Gastrocnemius medialis (tissue), 4 donors: ENCODE measurements around the gene SYP. TPM values are rescaled to one million over a fixed set of nuclear protein-coding genes. Genes with fewer than 3 reads are reported as not detected.
A peak's percentile ranks its signal among the peaks of the same experiment; 100 is the strongest.

Source experiments
- ATAC-seq, 2 donors: fragments of 150-250 bp; one replicate each; pipeline ENCODE4 v1.9.1; 2016
- DNase-seq, 2 donors: peaks; one replicate each; pipeline ENCODE4 v3.0.0-alpha.2; 2019
- H3K27ac ChIP-seq, 4 donors: fragments of 200-600 bp; sonication (generic); 1 replicate in 1 of 4; 2 replicates in 3 of 4; pipeline ENCODE4 v1.5.1; 2016 to 2018; ENCODE audit warnings: mild to moderate bottlenecking in 2 of 4, moderate library complexity in 1 of 4
- H3K27me3 ChIP-seq, 3 donors: fragments of 200-600 bp; sonication (generic) in 2 of 3; 1 replicate in 1 of 3; 2 replicates in 2 of 3; pipeline versions ENCODE4 v1.5.1 to v1.6.0; 2016 to 2019; ENCODE audit warnings: mild to moderate bottlenecking in 1 of 3, moderate library complexity in 1 of 3
- H3K36me3 ChIP-seq, 2 donors: fragments of 200-600 bp; sonication (generic) in 1 of 2; one replicate each; pipeline ENCODE4 v1.5.1; 2017 to 2018
- H3K4me1 ChIP-seq, 2 donors: fragments of 200-600 bp; sonication (generic) in 1 of 2; one replicate each; pipeline ENCODE4 v1.5.1; 2016 to 2017; ENCODE audit warnings: mild to moderate bottlenecking in 2 of 2
- H3K4me3 ChIP-seq, 4 donors: fragments of 200-600 bp; sonication (generic) in 3 of 4; 1 replicate in 1 of 4; 2 replicates in 3 of 4; pipeline ENCODE4 v1.5.1; 2016 to 2019; ENCODE audit warnings: mild to moderate bottlenecking in 2 of 4
- H3K9me3 ChIP-seq, 3 donors: fragments of 200-600 bp; sonication (generic) in 2 of 3; 1 replicate in 1 of 3; 2 replicates in 2 of 3; pipeline ENCODE4 v1.5.1; 2016 to 2019
- CTCF ChIP-seq, 5 experiments: fragments of 450-650 bp in 3 of 5; fragments of 200-600 bp in 2 of 5; sonication (generic) in 2 of 5; IDR thresholded peaks in 4 of 5; conservative IDR thresholded peaks in 1 of 5; 1 replicate in 4 of 5; 2 replicates in 1 of 5; pipeline ENCODE4 v1.5.1; 2016 to 2019; ENCODE audit warnings: antibody characterized with exemption in 5 of 5, mild to moderate bottlenecking in 3 of 5, moderate library complexity in 3 of 5
- POLR2A ChIP-seq, 2 donors: fragments of 450-650 bp; IDR thresholded peaks; one replicate each; pipeline ENCODE4 v1.6.1; 2017; ENCODE audit warnings: antibody characterized with exemption in 2 of 2, mild to moderate bottlenecking in 2 of 2, moderate library complexity in 2 of 2
- in situ Hi-C, 4 donors: fragments of 200-750 bp; cut with MboI; loops; one replicate each; pipeline versions ENCODE4 v1.15.0 to v1.8.0; 2017; ENCODE audit warnings: low sequenced_read_pairs in 4 of 4
- intact Hi-C: fragments of 100-400 bp; cut with DNase I; formaldehyde crosslinking; loops from one replicate; pipeline ENCODE4 v1.15.1; 2023; ENCODE audit warnings: low total_unique reads
- total RNA-seq, 4 donors: library from RNA; depleted of rRNA; stranded (reverse); fragments of >200 nt; gene quantifications; one replicate each; pipeline versions ENCODE4 v1.1.0 to v1.2.3, GENCODE V29; 2016

SYP gene
- total RNA-seq, 4 donors from 2014 or later: 0.15 to 3.9 (median 0.40) TPM

- ATAC-seq: no peak
- intact Hi-C loops: loop anchor here (5.0 to 10.0 kb wide), 2 partner anchors 273 to 1950 kb away; partner anchors contain the start of genes CDK16, PQBP1 and TIMM17B
Observed at GRCh38 chrX:49167740-49168108, 32.3 kb downstream of the SYP start.

GRCh38 chrX:49166914-49167739 is 32.9 kb downstream of the SYP start:
- peak; percentile 56 to 83 for DNase-seq
- in situ Hi-C loops (no loop called here), intact Hi-C loops (loop anchor here (5.0 to 10.0 kb wide), 2 partner anchors 272 to 1950 kb away; partner anchors contain the start of genes CDK16, PQBP1 and TIMM17B)
- H3K9me3 ChIP-seq: no peaks in the 10 kb centered on the region
- peak overlapping the region; percentile 53 to 55 (median 54) for H3K4me3 ChIP-seq
- TF ChIP-seq CTCF (IDR thresholded peaks at IDR 0.05 in 4 of 5, conservative IDR thresholded peaks at IDR 0.05 in 1 of 5) (no peak), POLR2A (IDR thresholded peaks at IDR 0.05) (peak; percentile 49 to 69)
- no peaks in the 10 kb centered on the region for H3K36me3 ChIP-seq
- peak; percentile 48 to 56 for ATAC-seq
- peaks cover 8 to 10% of the 10 kb centered on the region in 2 donors for H3K4me1 ChIP-seq
- H3K27ac ChIP-seq: peak overlapping the region; percentile 93 to 98 (median 95)
- no peaks in the 10 kb centered on the region for H3K27me3 ChIP-seq

More at GRCh38 chrX:49167740-49168108, 32.3 kb downstream of the SYP start:
- Histone ChIP-seq H3K4me1 (peaks cover 8 to 10% of the 10 kb centered on the region in 2 donors), H3K9me3 (no peaks in the 10 kb centered on the region), H3K27ac (peak overlapping the region; percentile 93 to 98 (median 95)), H3K27me3 (no peaks in the 10 kb centered on the region), H3K4me3 (peak overlapping the region; percentile 53 to 55 (median 54)), H3K36me3 (no peaks in the 10 kb centered on the region)
- DNase-seq: no peak
- in situ Hi-C loops: no loop called here
- no peak for TF ChIP-seq CTCF (IDR thresholded peaks at IDR 0.05 in 4 of 5, conservative IDR thresholded peaks at IDR 0.05 in 1 of 5)
- no peak for TF ChIP-seq POLR2A (IDR thresholded peaks at IDR 0.05)

- H3K27me3 ChIP-seq: no peaks in the 10 kb centered on the region
- peak; percentile 42 to 56 for TF ChIP-seq POLR2A (IDR thresholded peaks at IDR 0.05)
- peak in 3 of 5 experiments; percentile 33 to 54 (median 40) for TF ChIP-seq CTCF (IDR thresholded peaks at IDR 0.05 in 4 of 5, conservative IDR thresholded peaks at IDR 0.05 in 1 of 5)
- H3K9me3 ChIP-seq: no peaks in the 10 kb centered on the region
- H3K27ac ChIP-seq: peak overlapping the region; percentile 93 to 98 (median 95)
- peaks cover 8 to 10% of the 10 kb centered on the region in 2 donors for H3K4me1 ChIP-seq
- in situ Hi-C loops (no loop called here), intact Hi-C loops (loop anchor here (1.0 to 10.0 kb wide), 3 partner anchors 20 to 1949 kb away; partner anchors contain the start of genes CDK16, PQBP1, PRICKLE3 and TIMM17B)
- DNase-seq (peak; percentile 45 to 86), ATAC-seq (peak; percentile 38 to 50)
- H3K4me3 ChIP-seq: peak overlapping the region; percentile 53 to 55 (median 54)
- no peaks in the 10 kb centered on the region for H3K36me3 ChIP-seq
Observed at GRCh38 chrX:49165901-49166881, 33.8 kb downstream of the SYP start.

GRCh38 chrX:49164589-49165360 is 35.2 kb downstream of the SYP start:
- intact Hi-C loops (loop anchor here (1.0 to 10.0 kb wide), 3 partner anchors 22 to 1947 kb away; partner anchors contain the start of genes CDK16, PQBP1, PRICKLE3 and TIMM17B), in situ Hi-C loops (no loop called here)
- Histone ChIP-seq H3K36me3 (no peaks in the 10 kb centered on the region), H3K4me3 (no peak overlapping the region), H3K27ac (peak overlapping the region; percentile 93 to 98 (median 95)), H3K27me3 (no peaks in the 10 kb centered on the region), H3K4me1 (peaks cover 8 to 10% of the 10 kb centered on the region in 2 donors), H3K9me3 (no peaks in the 10 kb centered on the region)
- TF ChIP-seq CTCF (IDR thresholded peaks at IDR 0.05 in 4 of 5, conservative IDR thresholded peaks at IDR 0.05 in 1 of 5) (no peak), POLR2A (IDR thresholded peaks at IDR 0.05) (no peak)
- no peak for DNase-seq
- no peak for ATAC-seq
